ENCODE results near the gene SNAI1.

- TF ChIP-seq POLR2A (IDR thresholded peaks at IDR 0.05) (no peak), POLR2AphosphoS5 (IDR thresholded peaks at IDR 0.05) (no peak)
These were observed 4.5 kb downstream of the SNAI1 start for GRCh38 chr20:49987015-49987867.
